ENCODE results near the gene PIPOX. TPM values are rescaled to one million over a fixed set of nuclear protein-coding genes. Genes with fewer than 3 reads are reported as not detected.

PIPOX gene
- total RNA-seq, 1 donor from 2014 or later, result 3.7 TPM

- Histone ChIP-seq H4K20me1 (ENCODE audit: low read depth) (no peaks in the 10 kb centered on the region), H3K4me2 (peak overlapping the region; percentile 79), H3K4me3 (peak overlapping the region; percentile 27), H3K27me3 (peaks cover 11% of the 10 kb centered on the region), H2AFZ (replicated peaks) (no peak overlapping the region), H3F3A (ENCODE audit: low read depth) (peaks cover 35% of the 10 kb centered on the region), H3K27ac (peak overlapping the region; percentile 31), H3K4me1 (peaks cover 37% of the 10 kb centered on the region), H3K36me3 (no peaks in the 10 kb centered on the region), H3K79me2 (ENCODE audit: low read depth) (no peaks in the 10 kb centered on the region), H3K9me3 (ENCODE audit: low read depth) (no peaks in the 10 kb centered on the region), H3K9ac (no peak overlapping the region)
- H3K27me3 Mint-ChIP-seq (ENCODE audit: insufficient read depth, low read depth), result peaks cover 13% of the 10 kb centered on the region
- TF ChIP-seq EZH2phosphoT487 (IDR thresholded peaks at IDR 0.05) (no peak), EZH2 (IDR thresholded peaks at IDR 0.05) (no peak), CTCF (IDR thresholded peaks at IDR 0.05) (no peak)
- H3K4me3 Mint-ChIP-seq, result peak overlapping the region; percentile 50
- peaks cover 45% of the 10 kb centered on the region for H3K4me1 Mint-ChIP-seq
- H3K27ac Mint-ChIP-seq, result no peak overlapping the region
- no peaks in the 10 kb centered on the region for H3K36me3 Mint-ChIP-seq
- peak; percentile 42 for DNase-seq (ENCODE audit: low spot score)
- no peaks in the 10 kb centered on the region for H3K9me3 Mint-ChIP-seq
Observed at GRCh38 chr17:29018788-29019474, 24.0 kb upstream of the PIPOX start.

- TF ChIP-seq EZH2phosphoT487 (IDR thresholded peaks at IDR 0.05), result no peak
- no peak for TF ChIP-seq EZH2 (IDR thresholded peaks at IDR 0.05)
- TF ChIP-seq CTCF (IDR thresholded peaks at IDR 0.05), result no peak
- Mint-ChIP-seq H3K36me3 (no peaks in the 10 kb centered on the region), H3K27ac (no peak overlapping the region), H3K4me1 (peaks cover 45% of the 10 kb centered on the region), H3K9me3 (no peaks in the 10 kb centered on the region), H3K27me3 (ENCODE audit: insufficient read depth, low read depth) (peaks cover 13% of the 10 kb centered on the region), H3K4me3 (no peak overlapping the region)
- Histone ChIP-seq H3K4me2 (peak overlapping the region; percentile 79), H3F3A (ENCODE audit: low read depth) (peaks cover 35% of the 10 kb centered on the region), H3K79me2 (ENCODE audit: low read depth) (no peaks in the 10 kb centered on the region), H3K4me3 (peak overlapping the region; percentile 27), H3K9ac (no peak overlapping the region), H3K9me3 (ENCODE audit: low read depth) (no peaks in the 10 kb centered on the region), H3K36me3 (no peaks in the 10 kb centered on the region), H3K4me1 (peaks cover 33% of the 10 kb centered on the region), H4K20me1 (ENCODE audit: low read depth) (no peaks in the 10 kb centered on the region), H3K27ac (no peak overlapping the region), H3K27me3 (peaks cover 11% of the 10 kb centered on the region), H2AFZ (replicated peaks) (peak overlapping the region; percentile 48)
- DNase-seq (ENCODE audit: low spot score), result peak; percentile 63
Observed at GRCh38 chr17:29019475-29020181, 23.3 kb upstream of the PIPOX start.

GRCh38 chr17:29020576-29020975 lies 22.4 kb upstream of the PIPOX start:
- TF ChIP-seq EZH2 (IDR thresholded peaks at IDR 0.05), result no peak
- no peak for TF ChIP-seq CTCF (IDR thresholded peaks at IDR 0.05)
- no peak for TF ChIP-seq EZH2phosphoT487 (IDR thresholded peaks at IDR 0.05)
- no peaks in the 10 kb centered on the region for H3K79me2 ChIP-seq (ENCODE audit: low read depth)
- no peak overlapping the region for H3K9ac ChIP-seq
- DNase-seq (ENCODE audit: low spot score), result no peak
- peaks cover 11% of the 10 kb centered on the region for H3K27me3 ChIP-seq
- no peak overlapping the region for H3K27ac Mint-ChIP-seq
- H3K36me3 ChIP-seq, result no peaks in the 10 kb centered on the region
- no peak overlapping the region for H3K4me3 ChIP-seq
- peaks cover 13% of the 10 kb centered on the region for H3K27me3 Mint-ChIP-seq (ENCODE audit: insufficient read depth, low read depth)
- H3K4me1 ChIP-seq, result peaks cover 30% of the 10 kb centered on the region
- H4K20me1 ChIP-seq (ENCODE audit: low read depth), result no peaks in the 10 kb centered on the region
- H3K9me3 ChIP-seq (ENCODE audit: low read depth), result no peaks in the 10 kb centered on the region
- peaks cover 37% of the 10 kb centered on the region for H3K4me1 Mint-ChIP-seq
- no peaks in the 10 kb centered on the region for H3K36me3 Mint-ChIP-seq
- no peak overlapping the region for H3K27ac ChIP-seq
- H3K4me2 ChIP-seq, result no peak overlapping the region
- no peaks in the 10 kb centered on the region for H3K9me3 Mint-ChIP-seq
- H3F3A ChIP-seq (ENCODE audit: low read depth), result peaks cover 39% of the 10 kb centered on the region
- no peak overlapping the region for H2AFZ ChIP-seq (replicated peaks)
- no peak overlapping the region for H3K4me3 Mint-ChIP-seq
